ENCODE data around the gene VN1R5. TPM values are rescaled to one million over a fixed set of nuclear protein-coding genes. Genes with fewer than 3 reads are reported as not detected.
A peak's percentile ranks its signal among the peaks of the same experiment; 100 is the strongest.
"Not testable (repeated sequence)": the region's sequence is repeated elsewhere in the genome, so short reads cannot be mapped to it uniquely, and the experiment has no call there.

VN1R5 gene
- not detected for total RNA-seq

- H3K27me3 Mint-ChIP-seq; H3K9me3 Mint-ChIP-seq; H3K4me3 Mint-ChIP-seq; H3K36me3 Mint-ChIP-seq (ENCODE audit: low read depth); DNase-seq; POLR2A ChIA-PET; H3K27ac Mint-ChIP-seq; CTCF ChIA-PET; H3K4me1 Mint-ChIP-seq: not testable (repeated sequence)
Measured at GRCh38 chr1:247255772-247256171, at the start of gene VN1R5. VN1R5 (plus strand) TSS chr1:247256072.

DNA sequence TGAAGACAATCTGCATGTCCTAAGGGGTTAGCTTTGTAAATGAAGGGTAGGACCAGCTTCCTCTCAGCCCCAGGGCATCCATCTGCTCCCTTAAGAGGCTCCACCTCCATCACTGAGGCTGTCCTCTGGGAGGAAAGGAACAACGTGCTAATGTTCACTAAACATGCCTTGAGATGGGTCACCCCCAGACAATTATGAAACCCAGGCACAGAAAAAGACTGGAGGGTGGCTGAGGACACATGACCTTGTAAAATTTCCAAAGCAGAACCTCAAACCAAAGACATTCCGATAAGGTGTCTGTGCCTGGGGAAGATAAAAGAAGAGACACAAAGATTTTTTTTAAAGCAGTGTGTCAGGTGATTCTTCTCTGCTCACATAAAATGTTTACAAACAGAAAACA is 46.5 kb upstream of the VN1R5 start:
- H3K27me3 Mint-ChIP-seq, result no peaks in the 10 kb centered on the region
- ChIA-PET POLR2A (interaction anchor here (0.6 to 1.2 kb wide), 2 partner anchors 206 to 643 kb away, joined by 3 to 5 read pairs; partner anchors contain the start of genes CNST and TFB2M), CTCF (interaction anchor here (1.4 kb wide), 1 partner anchor 181 kb away, joined by 3 read pairs; no protein-coding TSS in a partner anchor)
- peak overlapping the region; percentile 83 for H3K27ac Mint-ChIP-seq
- no peak for DNase-seq
- peaks cover 70% of the 10 kb centered on the region for H3K4me1 Mint-ChIP-seq
- peaks cover 57% of the 10 kb centered on the region for H3K36me3 Mint-ChIP-seq (ENCODE audit: low read depth)
- peaks cover 22% of the 10 kb centered on the region for H3K9me3 Mint-ChIP-seq
- peak overlapping the region; percentile 92 for H3K4me3 Mint-ChIP-seq

DNA sequence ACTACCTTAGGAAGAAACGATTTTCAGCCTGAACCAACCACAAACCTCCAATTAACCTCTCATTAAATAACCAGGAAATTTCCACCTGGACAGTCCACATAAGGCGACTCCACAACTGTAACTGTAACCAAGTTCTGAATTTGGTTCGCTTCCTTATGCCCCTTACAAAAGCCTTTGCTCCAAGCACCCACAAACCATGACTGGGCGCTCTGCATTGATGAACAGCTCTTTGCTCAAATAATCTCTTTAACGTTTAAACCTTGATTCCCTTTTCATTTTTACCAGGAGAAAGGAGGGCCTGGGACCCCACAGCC is 45.9 kb upstream of the VN1R5 start:
- Mint-ChIP-seq H3K27ac (peak overlapping the region; percentile 83), H3K4me1 (peaks cover 69% of the 10 kb centered on the region), H3K36me3 (ENCODE audit: low read depth) (peaks cover 51% of the 10 kb centered on the region), H3K4me3 (peak overlapping the region; percentile 92), H3K9me3 (peaks cover 21% of the 10 kb centered on the region), H3K27me3 (no peaks in the 10 kb centered on the region)
- ChIA-PET POLR2A (interaction anchor here (0.6 to 2.6 kb wide), 6 partner anchors 32 to 644 kb away, joined by 3 to 10 read pairs (median 5); partner anchors contain the start of genes AHCTF1, CNST, TFB2M and ZNF496), CTCF (interaction anchor here (0.7 to 1.4 kb wide), 2 partner anchors 21 to 180 kb away, joined by 3 read pairs; no protein-coding TSS in a partner anchor)
- no peak for DNase-seq

DNA sequence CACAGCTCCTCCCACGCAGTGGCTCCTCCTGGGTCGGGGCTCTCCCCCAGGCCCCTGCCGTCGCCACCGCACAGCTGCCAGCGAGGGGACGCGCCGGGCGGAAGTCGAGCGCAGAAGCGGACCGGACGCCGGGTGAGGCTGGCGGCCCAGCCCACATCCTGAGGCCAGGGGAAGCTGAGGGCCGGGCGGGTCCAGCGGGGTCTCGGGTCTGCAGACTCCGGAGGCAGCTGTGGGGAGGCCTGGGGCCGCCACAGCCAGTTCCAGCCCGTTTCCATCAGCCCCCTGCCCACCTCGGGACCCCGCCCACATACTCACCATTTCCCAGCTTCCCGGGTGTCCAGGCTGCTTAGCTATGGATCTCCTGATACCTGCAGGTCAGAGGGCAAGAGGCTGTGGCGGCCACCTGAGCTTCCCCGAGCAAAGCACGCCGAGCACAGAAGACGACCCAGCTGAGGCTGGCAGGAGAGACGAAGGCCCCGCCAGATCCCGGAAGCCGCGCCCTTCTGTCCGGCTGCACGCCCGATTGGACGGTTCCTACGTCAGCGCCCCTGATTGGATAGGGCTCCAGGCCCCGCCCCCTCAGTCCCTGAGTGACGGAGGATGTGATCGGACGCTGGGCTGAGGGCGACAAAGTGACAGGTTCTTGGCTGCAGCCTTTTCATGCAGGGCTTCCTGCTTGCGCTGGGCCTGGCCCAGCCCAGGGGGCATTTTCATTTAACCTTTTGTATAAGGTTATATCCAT is 45.3 kb upstream of the VN1R5 start:
- peaks cover 47% of the 10 kb centered on the region for H3K36me3 Mint-ChIP-seq (ENCODE audit: low read depth)
- peaks cover 66% of the 10 kb centered on the region for H3K4me1 Mint-ChIP-seq
- H3K4me3 Mint-ChIP-seq, result peak overlapping the region; percentile 92
- H3K27ac Mint-ChIP-seq, result peak overlapping the region; percentile 95
- CTCF ChIA-PET, result interaction anchor here (0.7 to 1.4 kb wide), 3 partner anchors 22 to 179 kb away, joined by 3 read pairs; no protein-coding TSS in a partner anchor
- POLR2A ChIA-PET, result interaction anchor here (0.6 to 2.6 kb wide), 6 partner anchors 33 to 645 kb away, joined by 3 to 10 read pairs (median 5); partner anchors contain the start of genes AHCTF1, CNST, TFB2M and ZNF496
- H3K27me3 Mint-ChIP-seq, result no peaks in the 10 kb centered on the region
- peaks cover 21% of the 10 kb centered on the region for H3K9me3 Mint-ChIP-seq
- DNase-seq, result peak; percentile 97

DNA sequence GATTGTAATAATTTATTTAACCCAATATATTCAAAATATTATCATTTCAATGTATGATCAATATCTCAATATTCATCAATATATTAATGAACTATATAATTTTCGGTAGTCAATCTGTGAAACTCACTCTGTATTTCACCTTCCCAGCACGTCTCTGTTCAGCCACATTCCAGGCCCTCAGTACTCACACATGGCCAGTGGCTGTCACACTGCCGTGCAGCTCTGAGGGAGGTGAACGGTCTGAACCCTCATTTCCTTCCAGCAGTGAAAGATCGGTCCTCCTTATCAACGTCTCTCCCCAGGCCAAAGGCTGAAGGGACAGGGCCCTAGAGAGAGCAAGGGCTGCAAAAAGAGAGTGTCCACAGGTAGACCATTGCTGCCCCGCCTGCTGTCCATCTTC is 44.5 kb upstream of the VN1R5 start:
- Mint-ChIP-seq H3K36me3 (ENCODE audit: low read depth) (peaks cover 41% of the 10 kb centered on the region), H3K4me1 (peaks cover 59% of the 10 kb centered on the region), H3K27ac (peak overlapping the region; percentile 59), H3K27me3 (no peaks in the 10 kb centered on the region), H3K9me3 (peaks cover 14% of the 10 kb centered on the region), H3K4me3 (no peak overlapping the region)
- ChIA-PET CTCF (no interaction called here), POLR2A (interaction anchor here (1.8 to 2.6 kb wide), 2 partner anchors 33 to 119 kb away, joined by 5 to 10 read pairs; partner anchors contain the start of gene ZNF496)
- DNase-seq, result no peak

GRCh38 chr1:247212012-247212411 is 43.9 kb upstream of the VN1R5 start:
- POLR2A ChIA-PET, result interaction anchor here (0.9 to 2.6 kb wide), 2 partner anchors 19 to 119 kb away, joined by 3 to 10 read pairs; partner anchors contain the start of gene ZNF496
- Mint-ChIP-seq H3K27me3 (no peaks in the 10 kb centered on the region), H3K27ac (peak overlapping the region; percentile 59), H3K9me3 (peaks cover 13% of the 10 kb centered on the region), H3K36me3 (ENCODE audit: low read depth) (peaks cover 37% of the 10 kb centered on the region), H3K4me3 (peak overlapping the region; percentile 4), H3K4me1 (peaks cover 59% of the 10 kb centered on the region)
- DNase-seq, result no peak
- CTCF ChIA-PET, result no interaction called here

DNA sequence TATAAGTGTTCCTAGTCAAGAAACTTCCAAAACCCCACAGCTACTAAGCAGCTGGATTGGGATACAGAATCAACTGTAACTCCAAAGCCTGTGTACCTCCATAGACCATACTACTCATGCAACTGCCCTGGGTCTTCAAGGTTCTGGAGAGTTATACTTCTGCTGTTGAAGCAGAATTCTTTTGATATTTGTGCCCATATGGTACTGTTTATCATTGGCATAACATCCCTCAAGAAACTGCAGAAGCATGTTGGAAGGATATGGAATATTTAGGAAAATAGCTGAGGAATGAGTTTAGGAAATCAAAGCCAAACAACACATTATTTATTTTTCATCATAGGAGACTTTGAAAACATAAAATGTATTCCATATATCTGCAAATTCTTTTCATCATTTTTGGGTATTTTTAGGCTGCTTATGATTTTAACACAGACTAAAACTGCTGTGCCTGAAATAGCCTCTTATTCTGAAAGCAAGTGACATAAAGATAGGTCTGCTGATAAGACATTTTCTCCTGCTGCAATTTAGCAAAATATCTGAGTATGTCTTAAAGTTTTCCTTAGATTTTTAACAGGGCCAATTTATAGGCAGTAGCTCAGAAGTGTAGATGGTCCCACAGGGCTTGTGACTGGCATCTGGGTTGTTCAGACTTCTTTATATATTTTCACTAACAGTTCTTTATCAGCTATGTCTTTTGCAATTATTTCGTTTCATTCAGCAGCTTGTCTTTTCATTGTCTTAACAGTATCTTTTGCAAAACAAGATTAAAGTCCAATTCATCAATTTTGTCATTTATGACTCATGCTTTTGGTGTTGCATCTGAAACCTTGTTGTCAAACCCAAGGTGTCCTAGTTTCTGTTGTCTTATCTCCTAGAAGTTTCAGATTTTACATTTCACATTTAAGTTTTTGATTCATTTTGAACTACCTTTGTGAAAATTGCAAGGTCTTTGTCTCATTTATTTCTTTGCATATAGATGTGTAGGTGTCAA is 43.0 kb upstream of the VN1R5 start:
- no peak for DNase-seq
- Mint-ChIP-seq H3K36me3 (ENCODE audit: low read depth) (peaks cover 27% of the 10 kb centered on the region), H3K4me1 (peaks cover 54% of the 10 kb centered on the region), H3K4me3 (no peak overlapping the region), H3K9me3 (peaks cover 5% of the 10 kb centered on the region), H3K27me3 (peaks cover 1% of the 10 kb centered on the region), H3K27ac (peak overlapping the region; percentile 5)
- ChIA-PET POLR2A (interaction anchor here (0.9 kb wide), 1 partner anchor 20 kb away, joined by 3 read pairs; no protein-coding TSS in a partner anchor), CTCF (no interaction called here)

DNA sequence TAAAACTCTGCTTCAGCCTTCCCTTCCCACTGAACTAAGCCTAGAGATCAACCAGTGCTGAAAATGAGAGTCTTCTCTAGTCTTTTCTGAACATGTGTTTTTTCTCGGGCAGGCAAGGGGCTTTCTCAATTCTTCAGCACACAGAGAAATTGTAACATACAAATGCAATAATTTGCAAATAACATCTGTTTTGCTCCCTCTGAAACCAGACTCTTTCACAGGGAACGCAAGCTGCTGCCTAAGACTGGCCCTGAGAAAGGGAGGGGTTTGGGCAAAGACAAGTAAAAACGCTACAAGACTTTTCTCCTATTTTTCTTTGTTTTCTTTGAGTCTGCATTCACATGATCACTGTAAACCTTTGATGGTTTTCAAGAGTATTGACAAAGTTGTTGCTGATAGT is 39.6 kb upstream of the VN1R5 start:
- ChIA-PET POLR2A (no interaction called here), CTCF (no interaction called here)
- Mint-ChIP-seq H3K27me3 (peaks cover 1% of the 10 kb centered on the region), H3K4me1 (peaks cover 28% of the 10 kb centered on the region), H3K27ac (no peak overlapping the region), H3K4me3 (no peak overlapping the region), H3K36me3 (ENCODE audit: low read depth) (peaks cover 2% of the 10 kb centered on the region), H3K9me3 (peaks cover 4% of the 10 kb centered on the region)
- no peak for DNase-seq

DNA sequence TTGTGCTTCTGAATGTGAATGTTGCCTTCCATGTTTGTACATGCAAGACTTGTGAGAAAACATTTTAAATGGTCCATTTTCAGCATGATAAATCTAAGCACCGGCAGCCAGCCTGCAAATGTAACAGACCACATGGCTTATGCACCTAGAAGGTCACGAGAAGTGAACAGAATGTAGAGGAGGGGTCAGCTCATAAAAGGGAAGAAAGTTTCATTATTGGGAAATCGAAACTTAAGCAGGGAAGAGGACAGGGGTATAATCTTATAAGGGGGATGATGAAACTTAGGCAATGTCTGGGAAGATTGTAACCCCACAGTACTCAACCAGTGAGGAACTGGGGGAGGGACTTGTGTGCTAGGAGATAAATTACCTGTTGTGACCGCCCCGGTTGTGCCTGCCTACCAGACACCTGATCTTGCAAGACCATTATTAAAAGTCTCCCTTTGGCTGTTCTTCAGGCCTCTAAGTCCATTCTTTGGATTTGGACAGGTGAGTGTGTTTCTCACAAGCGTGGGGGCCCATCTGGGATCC is 37.7 kb upstream of the VN1R5 start:
- peaks cover 8% of the 10 kb centered on the region for H3K4me1 Mint-ChIP-seq
- peaks cover 15% of the 10 kb centered on the region for H3K9me3 Mint-ChIP-seq
- POLR2A ChIA-PET, result no interaction called here

DNA sequence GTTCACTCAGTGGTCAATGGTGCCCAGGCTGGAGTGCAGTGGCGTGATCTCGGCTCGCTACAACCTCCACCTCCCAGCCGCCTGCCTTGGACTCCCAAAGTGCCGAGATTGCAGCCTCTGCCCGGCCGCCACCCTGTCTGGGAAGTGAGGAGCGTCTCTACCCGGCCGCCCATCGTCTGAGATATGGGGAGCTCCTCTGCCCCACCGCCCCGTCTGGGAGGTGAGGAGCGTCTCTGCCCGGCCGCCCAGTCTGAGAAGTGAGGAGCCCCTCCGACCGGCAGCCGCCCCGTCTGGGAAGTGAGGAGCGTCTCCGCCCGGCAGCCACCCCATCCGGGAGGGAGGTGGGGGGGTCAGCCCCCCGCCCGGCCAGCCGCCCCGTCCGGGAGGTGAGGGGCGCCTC is 35.6 kb upstream of the VN1R5 start:
- DNase-seq; H3K4me3 Mint-ChIP-seq; H3K27ac Mint-ChIP-seq; H3K4me1 Mint-ChIP-seq; POLR2A ChIA-PET; CTCF ChIA-PET; H3K36me3 Mint-ChIP-seq (ENCODE audit: low read depth): not testable (repeated sequence)
- peaks cover 27% of the 10 kb centered on the region for H3K9me3 Mint-ChIP-seq
- peaks cover 11% of the 10 kb centered on the region for H3K27me3 Mint-ChIP-seq

More for the DNA sequence above, 37.7 kb upstream of the VN1R5 start:
- Mint-ChIP-seq H3K27ac (no peak overlapping the region), H3K36me3 (ENCODE audit: low read depth) (peaks cover 2% of the 10 kb centered on the region), H3K27me3 (peaks cover 1% of the 10 kb centered on the region), H3K4me3 (no peak overlapping the region)
- CTCF ChIA-PET, result no interaction called here
- DNase-seq, result no peak

DNA sequence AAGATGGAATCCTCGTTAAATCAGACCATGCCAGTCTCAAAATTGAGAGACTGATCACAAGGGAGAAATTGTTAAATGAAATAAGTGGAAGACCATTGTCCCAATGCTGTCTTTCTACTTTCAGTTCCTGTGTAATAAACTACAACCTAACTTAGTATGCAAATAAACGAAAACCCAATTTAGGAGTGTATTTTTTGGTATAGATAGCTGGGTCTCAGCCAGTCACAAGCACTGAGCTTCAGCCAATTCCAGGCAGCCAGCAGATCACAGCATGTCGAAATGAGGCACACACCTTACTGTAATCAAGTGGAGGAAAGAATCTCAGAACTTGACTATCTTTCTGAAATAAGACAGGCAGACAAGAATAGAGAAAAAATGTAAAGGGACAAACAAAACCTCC is 33.0 kb upstream of the VN1R5 start:
- H3K4me1 Mint-ChIP-seq, result no peaks in the 10 kb centered on the region
- POLR2A ChIA-PET, result no interaction called here
- no peak overlapping the region for H3K4me3 Mint-ChIP-seq
- peaks cover 6% of the 10 kb centered on the region for H3K36me3 Mint-ChIP-seq (ENCODE audit: low read depth)
- H3K27ac Mint-ChIP-seq, result no peak overlapping the region
- CTCF ChIA-PET, result no interaction called here
- peaks cover 10% of the 10 kb centered on the region for H3K27me3 Mint-ChIP-seq
- H3K9me3 Mint-ChIP-seq, result peaks cover 33% of the 10 kb centered on the region
- DNase-seq, result no peak

GRCh38 chr1:247224822-247225221 is 31.1 kb upstream of the VN1R5 start:
- Mint-ChIP-seq H3K4me1 (no peaks in the 10 kb centered on the region), H3K4me3 (no peak overlapping the region), H3K27ac (no peak overlapping the region), H3K9me3 (peaks cover 40% of the 10 kb centered on the region), H3K36me3 (ENCODE audit: low read depth) (peaks cover 6% of the 10 kb centered on the region), H3K27me3 (peaks cover 10% of the 10 kb centered on the region)
- POLR2A ChIA-PET, result no interaction called here
- DNase-seq, result no peak
- CTCF ChIA-PET, result interaction anchor here (1.4 kb wide), 1 partner anchor 148 kb away, joined by 3 read pairs; no protein-coding TSS in a partner anchor

- POLR2A ChIA-PET, result no interaction called here
- no peak for DNase-seq
- Mint-ChIP-seq H3K9me3 (peaks cover 39% of the 10 kb centered on the region), H3K27ac (no peak overlapping the region), H3K4me1 (no peaks in the 10 kb centered on the region), H3K36me3 (ENCODE audit: low read depth) (peaks cover 6% of the 10 kb centered on the region), H3K27me3 (peaks cover 10% of the 10 kb centered on the region), H3K4me3 (no peak overlapping the region)
- CTCF ChIA-PET, result no interaction called here
Measured at GRCh38 chr1:247228133-247228532, 27.7 kb upstream of the VN1R5 start.

All from activated CD4-positive, alpha-beta memory T cell treated with anti-CD3 and anti-CD28 coated beads, Interleukin-2, amount 10 ng/mL, durations not matched to agents 7 days and 5 days (primary cell).